Fibroblast of skin of left quadriceps (primary cell): ENCODE data around the gene LHX1.

Experiments
- DNase-seq, 2 experiments: peaks; one replicate each; pipeline ENCODE4 v3.0.0-alpha.2; 2013; ENCODE audit warnings: low read depth in 2 of 2

LHX1 gene

DNA sequence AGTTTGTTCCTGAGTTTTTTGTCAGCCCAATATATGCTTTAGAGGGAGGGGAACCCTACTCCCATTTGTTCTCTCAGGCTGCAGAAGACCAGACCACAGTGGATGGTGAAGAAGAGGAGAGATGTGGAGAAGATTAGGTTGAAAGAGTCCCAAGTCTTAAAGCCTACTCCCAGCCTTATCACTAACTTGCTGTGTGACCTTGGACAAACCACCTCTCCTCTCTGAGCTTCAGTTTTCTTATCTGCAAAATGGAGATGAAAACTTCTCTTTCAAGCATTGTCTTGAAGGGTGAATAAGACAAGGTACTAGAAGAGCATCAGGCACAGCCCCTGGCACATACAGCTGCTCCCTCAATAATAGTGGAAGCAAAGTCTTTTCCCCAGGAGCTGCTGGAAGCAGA is 15.1 kb upstream of the LHX1 start:
- DNase-seq = no peak

DNA sequence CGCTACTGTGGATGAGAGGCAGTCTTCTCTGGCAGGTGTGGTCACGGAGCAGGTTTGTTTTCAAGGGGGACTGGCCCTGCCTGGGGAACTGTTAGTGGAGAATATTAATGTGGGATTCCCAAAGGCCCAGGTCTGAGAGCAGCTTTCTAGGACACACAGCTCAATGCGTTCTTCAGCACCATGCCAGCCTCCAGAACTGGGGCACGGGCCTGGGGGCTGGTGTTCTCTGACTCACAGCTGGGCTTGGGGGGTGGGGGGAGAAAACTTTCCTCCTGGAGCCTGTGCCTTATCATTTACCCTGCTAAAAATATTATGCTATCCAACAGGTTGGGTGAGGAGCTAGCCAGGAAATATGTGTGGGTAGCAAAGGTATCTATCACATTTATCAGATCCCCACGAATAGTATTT is 13.5 kb upstream of the LHX1 start:
- no peak for DNase-seq

DNA sequence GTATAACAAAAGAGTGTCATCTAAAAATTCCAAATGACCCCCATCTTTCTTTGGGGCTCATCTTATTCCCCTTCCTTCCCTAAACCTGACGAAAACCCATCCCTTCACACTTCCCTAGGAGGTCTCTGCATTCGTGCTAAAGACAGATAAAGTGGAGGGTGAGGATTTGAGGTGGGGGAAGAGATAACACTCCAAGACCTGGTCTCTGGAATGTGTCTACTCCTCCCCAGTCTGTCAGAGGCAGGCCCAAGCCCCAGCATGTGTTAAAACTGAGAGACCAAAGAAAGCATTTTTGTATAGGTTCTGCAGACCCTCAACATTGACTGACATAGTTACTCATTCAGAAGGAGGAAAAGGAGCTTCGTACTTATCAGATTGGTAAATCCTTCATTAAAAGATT is 11.0 kb upstream of the LHX1 start:
- DNase-seq = no peak

DNA sequence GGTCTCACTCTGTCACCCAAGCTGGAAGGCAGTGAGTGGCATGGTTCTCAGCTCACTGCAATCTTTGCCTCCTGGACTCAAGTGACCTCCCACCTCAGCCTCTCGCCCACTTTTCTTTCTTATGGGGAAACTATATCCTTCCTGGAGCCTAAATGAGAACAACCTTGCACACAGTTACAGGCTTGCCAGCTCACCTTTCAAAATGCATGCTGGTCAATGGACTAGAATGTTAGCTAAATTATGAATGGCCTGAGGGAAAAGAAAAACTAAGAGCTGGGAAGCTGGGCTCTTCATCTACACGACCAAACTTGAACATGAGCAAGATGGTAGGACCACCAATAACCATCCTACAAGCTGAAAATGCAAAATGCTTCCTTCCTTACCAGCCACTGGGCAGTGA is 10.6 kb upstream of the LHX1 start:
- DNase-seq = no peak

DNA sequence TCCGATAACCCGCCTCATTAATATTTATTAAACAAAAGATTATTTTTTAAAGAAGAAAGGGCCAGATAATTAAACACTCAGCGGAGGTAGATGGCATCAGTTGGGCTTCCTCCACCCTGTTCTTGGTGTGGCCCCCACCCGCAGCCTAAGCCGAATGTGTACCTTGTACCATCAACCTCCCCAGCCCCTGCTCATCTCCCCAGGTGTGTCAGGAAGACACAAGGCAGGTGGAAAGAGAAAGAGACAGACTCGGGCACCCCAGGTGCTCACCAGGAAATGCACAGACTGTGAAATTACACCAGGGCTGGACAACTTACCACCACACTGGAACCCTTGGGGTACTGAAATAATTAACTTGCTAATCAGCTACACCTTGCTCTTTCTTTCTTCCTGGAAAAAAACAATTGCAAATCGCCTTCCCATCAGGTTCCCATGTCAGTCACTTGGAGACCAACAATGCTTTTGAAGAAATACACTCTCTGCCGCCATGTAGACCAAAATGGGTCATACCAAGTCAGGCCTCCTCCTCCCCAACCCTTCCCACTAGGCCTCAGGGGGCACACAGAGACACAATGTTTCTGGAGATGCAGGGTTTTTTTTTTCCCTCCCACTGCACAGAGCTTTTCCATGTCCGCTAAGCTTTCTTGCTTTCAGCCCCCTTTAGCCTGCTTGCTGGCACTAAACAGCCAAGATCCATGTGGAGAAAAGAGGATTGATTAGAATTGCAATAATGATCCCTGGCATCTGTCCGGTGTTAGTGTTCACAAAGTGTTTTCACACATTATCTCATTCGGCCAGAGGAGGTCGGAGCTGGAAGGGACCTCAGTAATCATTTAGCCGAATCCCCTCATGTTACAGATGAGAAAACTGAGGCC is 8.6 kb upstream of the LHX1 start:
- DNase-seq = no peak

DNA sequence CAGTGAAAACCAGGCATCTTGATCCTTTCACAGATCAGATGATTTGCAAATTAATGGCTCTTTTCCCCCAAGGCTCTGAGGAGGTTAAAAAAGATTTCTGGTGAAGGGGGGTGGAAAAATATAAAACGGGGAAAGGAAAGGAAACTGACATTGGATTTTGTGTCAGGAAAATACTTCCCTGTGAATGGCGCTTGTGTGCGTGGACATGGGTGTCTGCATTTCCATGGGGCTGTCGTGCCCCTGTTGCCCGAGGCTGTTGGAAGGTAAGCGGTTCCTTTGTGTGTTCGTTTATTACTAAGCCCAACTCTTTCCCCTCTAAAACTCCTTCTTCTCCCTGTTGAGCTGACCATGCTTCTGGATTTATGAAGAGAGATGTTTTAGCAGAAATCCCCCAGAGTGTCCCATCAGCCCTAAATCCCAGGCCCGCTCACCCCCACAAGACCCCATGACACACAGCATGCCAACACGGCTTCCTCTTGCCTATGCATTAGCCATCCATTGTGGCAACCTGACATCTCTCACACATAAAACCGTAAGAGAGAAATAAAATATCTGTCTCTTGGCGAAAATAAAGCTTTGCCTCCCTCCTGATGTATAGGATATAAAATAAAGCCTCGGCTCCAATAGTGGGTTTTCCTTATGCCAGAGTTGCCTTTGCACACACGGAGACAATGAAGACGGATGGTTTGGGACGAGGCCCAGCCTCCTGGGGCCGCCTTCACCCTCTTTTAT is 7.3 kb upstream of the LHX1 start:
- no peak for DNase-seq

DNA sequence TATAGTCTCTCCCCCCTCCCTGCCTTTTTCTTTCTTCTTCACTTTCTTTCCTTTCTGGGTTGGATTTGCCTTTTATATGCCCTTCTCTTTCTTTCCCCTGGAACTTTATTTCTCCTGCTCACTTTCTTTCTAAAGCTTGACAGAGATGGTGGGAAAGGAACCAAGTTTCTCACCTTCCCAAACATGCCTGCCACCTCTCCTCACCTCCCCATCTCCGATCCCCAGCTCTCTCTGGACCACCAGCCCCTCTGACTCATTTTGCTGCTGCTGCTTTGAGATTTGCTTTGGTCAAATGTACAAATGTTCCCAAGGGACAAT is 6.7 kb upstream of the LHX1 start:
- DNase-seq = no peak

DNA sequence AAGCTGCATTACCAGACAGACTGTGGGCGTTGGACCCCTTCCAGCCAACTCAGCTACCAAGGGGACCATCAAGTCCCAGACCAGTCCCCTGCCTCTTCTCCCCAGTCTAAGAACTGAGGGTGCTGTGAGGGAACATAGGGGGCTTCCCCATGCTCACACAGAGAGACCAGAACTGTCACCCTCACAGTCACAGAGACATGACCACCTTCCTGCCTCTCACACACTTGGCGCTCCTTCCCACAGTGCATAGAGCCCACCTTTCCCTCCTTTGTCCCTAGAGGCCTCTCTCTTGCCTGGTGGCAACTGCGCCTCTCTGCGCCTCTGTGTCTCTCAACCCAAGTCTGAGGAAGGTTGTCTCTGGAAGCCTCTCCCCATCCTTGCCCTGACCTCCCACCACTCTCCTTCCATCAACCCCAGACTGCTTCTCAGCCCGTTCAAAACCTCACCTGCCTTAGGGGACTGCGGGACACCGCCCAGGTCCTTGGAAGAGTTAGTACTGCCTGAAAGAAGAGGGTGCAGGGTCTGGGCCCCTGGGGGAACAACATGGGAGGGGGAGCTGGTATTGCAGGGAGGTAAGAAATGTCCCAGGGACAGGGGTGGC is 6.1 kb upstream of the LHX1 start:
- DNase-seq = no peak

DNA sequence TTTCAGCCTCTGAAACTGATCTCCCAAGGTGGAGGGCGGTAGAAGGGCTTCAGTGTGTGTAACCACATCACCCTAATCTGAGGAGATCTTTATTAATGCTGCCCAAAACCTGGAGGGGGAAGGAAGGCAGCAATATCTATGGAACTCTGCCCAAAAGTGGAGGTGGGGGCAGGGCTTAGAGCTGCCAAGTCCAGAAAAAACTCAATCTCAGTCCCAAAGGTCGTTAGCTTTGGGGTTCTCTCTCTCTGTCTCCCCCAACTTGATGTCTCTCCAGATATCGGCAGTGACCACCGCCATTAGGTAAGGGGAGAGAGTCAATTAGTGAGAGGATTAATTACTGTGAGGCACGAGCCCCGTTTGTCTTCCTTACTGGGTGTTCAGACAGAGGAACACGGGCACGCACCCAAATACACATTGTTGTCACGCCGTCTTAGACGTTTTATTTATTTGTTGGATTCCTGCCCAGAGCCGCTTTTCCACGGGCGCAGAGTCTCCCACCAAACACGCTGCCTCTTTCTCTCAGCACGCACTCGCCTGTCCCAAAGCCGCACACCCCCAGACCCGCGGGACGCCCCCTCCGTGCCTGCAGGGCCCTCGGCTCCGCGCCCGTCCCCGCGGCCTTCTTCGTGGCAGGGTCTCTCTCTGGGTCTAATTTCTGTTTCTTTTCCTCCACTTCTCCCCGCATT is 5.4 kb upstream of the LHX1 start:
- no peak for DNase-seq

DNA sequence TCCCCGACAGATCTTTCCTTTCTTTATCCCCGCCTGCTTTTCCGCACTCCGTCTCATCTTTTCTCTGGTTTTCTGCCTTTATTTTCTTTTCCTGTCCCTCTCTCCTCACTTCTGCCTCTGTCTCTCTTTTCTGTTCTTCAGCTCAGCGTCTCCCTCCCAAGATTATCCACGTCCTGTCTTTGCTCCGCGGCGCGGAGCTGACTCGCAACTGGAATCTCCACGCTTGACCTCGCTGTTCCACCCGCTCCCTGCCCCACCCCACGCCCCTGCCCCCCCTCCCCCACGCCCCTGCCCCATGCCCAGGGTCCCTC is 4.9 kb upstream of the LHX1 start:
- no peak for DNase-seq

DNA sequence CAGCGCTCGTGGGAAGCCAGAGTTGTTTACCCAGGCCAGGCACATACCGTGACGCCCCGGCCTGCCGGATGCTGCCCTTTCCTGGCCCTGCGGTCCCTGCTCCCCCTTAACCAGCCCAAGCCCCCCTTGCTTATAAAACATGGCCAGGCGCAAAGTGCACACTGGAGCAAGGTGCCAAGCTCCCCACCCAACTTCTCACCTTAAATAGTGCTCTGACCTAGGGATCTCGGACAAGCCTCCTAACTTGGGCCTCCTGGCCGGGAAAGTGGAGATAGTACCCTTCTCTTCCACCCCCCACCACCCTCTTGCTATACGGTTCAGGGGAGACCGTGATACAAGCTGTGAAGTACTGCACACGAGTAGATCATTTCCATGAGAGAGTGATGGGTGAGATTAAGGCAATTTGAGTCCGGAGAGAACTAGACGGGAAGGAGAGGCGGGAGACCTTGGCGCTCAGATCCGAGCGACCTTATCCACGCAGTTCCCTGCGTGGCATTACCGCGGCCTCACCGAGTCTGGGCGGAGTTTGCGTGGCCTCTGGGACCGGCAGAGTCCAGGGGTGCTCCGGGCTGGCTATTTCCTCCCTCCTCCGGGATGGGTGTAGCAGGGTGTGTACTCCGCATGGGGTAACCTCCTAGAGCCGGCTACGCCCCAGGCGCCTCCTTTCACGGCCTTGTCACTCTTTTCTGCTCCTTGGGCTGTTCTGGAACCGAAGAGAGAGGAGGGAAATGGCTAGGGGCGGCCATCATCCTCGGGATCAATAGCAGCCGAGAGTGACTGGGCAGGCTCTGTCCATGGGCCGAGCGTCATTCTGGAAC is 4.4 kb upstream of the LHX1 start:
- no peak for DNase-seq

DNA sequence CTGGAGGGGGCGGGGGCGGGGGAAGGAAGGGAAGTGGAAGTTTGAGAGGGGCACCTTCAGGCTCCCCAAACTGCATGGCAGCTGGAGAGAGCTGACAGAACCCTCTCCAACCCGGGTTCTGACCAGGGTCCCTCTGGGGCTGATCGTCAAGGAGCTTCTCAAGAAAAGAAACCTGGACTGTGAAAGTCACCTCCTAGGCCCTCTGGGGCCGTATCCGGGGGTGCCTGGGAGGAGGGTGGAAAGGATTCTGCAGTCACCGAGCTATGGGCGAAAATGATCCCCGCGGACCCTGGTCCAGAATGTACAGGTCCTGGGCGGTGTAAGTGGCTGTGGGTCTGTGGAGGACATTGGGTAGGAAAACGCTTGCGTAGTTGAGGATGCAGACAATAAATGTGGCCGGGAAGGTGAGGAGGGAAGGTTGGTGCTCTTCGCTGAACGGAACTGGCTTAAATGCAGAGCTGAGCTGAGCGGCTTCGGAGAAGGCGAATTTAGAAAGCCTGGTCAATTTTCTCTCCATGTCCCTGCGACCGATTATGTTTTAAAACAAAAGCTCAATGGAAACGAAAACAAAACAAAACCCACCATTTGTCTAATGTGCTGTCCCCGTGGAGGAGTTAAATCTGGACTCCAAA is 3.6 kb upstream of the LHX1 start:
- DNase-seq = no peak

DNA sequence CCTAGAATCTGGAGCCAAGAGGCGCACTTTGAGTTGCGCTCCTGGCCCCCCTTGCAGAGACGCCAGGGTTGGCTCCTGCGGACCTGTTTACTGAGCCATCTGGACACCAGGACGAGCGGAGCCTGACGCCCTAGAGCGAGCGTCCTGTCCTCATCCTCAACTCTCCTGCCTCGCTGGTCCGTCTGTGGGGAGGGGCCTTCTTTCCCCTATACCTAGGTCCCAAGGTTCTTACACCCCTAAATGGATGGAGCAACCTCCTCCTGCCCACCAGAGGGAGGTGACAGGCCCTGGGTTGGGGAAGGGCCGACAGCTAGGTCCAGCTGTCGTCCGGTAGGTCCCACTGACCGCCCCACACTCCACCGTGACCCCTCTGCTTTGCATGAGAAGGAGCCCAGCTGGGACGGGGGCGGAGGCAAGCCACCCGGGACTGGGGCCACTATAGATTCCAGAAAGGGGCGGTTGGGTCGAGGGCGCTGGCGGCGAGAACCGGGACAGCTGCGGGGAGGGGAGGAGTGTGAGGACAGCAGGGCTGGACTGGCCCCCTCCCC is 3.1 kb upstream of the LHX1 start:
- no peak for DNase-seq

DNA sequence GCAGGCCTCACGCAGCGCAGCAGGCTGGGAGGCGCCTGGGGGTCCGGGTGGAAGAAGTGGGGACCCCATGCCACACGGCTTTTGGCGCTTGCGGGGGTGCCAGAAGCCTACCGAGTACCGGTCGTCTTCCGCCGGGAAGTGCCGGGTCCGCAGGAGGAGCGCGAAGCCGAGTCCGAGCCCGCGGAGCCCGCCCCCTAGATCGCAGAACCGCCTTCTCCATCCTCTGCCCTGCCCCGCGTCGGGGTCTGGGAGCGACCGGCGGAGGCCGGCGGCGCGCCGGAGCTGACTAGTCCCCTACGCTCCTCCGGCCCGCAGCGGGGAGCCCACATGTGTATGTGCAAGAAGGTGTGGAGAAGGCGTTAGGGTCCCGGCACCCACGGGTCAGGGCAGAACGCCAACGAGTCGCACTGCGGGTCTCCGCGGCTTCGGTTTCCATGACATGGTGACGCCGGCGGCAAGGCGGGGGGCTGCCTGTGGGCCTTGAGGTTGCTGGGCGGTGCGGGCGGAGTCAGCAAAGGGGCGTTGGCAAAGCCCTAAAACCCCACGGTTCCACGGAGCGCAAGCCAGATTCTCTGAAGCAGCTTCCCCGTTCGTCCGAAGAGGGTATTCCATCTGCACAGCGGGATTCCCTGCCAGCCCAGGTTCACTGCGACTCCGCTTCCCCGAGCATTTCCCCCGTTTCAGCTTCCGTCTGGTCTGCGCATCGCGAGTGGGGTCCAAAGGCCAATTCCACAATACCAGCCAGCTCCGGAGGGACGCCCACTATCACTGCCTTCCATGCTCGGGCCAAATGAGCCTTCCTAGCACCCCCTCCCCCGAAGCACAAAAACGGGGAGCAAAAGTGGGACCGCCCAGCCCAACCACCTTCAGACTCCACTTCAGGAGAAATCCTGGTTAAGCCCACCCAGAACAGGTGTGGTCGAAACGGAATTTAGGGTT is 2.3 kb upstream of the LHX1 start:
- DNase-seq = no peak

DNA sequence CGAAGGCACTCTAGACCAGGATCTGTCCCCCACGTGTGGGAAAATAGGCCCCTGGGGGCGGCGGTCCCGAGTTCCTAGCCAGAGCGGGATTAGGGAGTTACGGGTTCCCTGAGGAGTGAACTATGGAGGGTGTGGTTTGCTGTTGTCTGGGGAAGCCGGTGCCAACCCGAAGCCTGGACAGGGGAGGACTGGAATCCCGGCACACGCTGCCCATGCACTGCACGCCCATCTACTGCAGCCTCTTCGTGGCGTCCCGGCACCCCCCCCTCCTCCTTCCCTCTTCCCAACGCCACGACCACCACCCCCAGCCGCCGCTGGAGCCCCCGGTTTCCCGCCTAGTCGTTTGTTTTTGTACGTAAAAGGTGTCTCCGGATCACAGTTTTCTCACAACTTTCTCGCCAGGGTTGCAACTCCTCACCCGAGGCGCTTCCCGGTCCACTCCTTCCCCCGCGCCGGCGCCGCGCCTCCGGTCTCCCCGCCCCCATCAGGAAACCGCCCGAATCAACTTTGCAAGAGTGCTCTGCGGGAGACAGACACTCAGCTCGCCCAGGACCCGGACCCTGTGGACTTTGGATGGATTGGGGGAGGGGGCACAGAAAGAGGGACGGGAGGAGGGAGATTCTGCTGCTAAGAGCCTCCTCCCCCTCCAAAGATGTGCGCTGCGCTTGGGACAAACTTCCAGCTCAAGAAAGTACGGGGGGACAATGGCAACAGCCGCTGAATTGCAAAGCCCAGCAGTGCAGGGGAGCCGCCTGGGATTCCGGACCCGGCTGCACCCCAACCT is 1.4 kb upstream of the LHX1 start:
- no peak for DNase-seq

DNA sequence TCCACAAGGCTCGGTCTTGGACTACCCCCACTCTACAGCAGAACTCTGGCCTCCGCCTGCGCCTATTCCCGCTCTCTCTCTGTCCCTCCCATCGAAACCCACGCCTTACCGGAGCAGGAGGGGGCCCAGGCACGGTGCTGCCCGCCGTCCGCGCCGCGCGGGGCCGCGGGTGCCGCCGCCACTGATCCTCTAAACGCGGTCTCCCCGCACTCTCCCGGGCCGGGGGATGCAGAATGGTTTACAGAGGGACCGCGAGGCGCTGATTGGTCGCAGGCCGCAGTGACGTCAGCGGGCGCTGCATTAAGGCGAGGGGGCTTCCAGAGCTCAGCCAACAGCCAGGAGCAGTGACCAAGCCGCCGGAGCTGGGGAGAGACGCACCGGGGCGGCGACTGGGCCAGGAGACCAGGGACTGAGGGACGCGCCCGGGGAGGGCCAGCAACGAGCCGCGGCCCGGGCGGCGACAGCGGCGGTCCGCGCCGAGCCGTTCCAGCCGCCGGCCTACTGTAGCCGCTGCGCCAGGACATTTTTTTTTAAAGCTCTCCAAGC is 747 bp upstream of the LHX1 start:
- no peak for DNase-seq

DNA sequence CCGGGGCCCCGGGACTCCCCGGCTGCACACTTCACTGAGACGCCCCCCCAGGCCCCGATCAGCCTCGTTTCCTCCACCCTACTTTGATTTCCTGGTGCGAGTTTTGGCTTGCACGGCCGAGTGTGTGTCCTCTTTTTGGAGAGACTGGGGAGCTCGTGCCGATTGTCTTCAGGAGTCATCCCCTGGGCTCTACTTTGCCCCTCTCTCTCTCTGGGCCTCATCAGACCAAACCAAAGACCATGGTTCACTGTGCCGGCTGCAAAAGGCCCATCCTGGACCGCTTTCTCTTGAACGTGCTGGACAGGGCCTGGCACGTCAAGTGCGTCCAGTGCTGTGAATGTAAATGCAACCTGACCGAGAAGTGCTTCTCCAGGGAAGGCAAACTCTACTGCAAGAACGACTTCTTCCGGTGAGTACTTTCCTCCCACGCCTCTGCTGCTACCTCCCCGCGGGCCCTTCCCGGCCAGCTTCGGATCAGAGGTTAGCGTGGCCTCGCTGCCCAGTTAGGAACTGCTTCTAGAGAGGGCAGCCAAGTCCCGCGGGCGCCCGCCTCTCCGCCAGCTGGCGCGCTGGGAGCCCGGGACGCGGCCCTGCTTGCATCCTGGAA is 787 bp downstream of the LHX1 start:
- DNase-seq = no peak

DNA sequence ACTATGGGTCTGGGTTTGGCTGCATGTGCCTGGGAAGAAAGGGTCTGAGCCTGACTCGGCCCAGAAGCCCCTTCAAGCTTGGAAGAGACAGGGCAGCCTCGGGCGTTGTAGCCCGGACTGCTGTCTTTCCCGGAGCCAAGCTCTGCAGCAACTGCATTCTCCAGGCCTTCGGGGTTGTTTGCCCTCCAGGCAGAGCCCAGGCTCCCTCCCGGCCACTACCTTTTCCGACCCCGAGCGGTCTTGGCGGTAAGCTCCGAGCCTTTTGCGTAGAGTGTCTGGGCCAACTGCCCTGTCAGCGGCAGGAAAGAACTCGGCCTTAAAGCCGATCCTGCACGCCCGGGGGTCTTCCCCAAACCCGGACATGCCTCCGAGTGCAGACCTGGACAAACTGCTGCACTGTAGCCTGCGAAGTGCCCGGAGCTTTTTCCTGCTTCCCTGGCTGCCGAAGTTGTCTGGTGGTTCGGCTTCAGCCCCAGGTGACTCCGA is 1.3 kb downstream of the LHX1 start:
- DNase-seq = no peak
